DMS153 (cell line): ENCODE measurements around the gene WARS2.

ENCODE experiments used
- DNase-seq: peaks from one replicate; lab custom pipeline; 2025; lab: John Stamatoyannopoulos, UW

The WARS2 gene

DNA sequence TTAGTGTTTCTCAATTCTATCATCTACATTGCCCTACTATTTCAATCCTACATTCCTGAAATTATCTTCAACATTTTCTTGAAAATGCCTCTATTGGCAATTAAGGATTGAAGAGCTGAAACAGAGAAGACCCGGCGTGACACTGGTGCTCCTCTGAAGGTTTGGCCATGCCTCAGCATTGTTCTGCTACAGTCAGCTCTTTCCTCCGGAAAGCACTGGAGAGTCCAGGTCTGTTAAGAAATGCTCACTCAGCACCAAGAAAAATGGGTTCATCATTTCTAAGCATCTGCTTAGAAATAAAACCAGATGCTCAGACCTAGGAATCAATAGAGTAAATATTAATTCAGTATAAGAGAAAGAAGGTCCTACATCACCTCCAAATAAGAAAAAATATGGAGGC lies 58.8 kb downstream of the WARS2 start:
- DNase-seq, result no peak

- no peak for DNase-seq
Measured at GRCh38 chr1:119081267-119081666, 59.2 kb downstream of the WARS2 start.

DNA sequence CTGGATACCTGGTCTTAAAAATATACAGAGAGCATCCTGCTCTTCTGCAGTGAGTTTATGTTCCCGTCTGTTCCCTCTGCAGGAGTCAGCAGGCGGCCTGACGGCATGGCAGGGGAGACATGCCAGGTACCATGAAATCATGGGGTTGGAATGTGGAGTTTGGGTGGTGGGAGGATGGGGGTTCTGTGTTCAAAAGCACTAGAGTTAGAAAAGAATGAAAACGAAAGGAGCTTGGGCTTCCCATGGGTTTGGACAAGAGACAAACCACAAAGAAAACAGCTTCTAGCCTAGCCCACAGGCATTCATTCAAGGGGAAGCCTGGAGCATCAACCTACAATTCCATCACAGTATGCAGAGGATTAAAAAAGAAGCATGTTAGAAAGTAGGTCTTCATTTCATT lies 59.9 kb downstream of the WARS2 start:
- DNase-seq, result no peak

DNA sequence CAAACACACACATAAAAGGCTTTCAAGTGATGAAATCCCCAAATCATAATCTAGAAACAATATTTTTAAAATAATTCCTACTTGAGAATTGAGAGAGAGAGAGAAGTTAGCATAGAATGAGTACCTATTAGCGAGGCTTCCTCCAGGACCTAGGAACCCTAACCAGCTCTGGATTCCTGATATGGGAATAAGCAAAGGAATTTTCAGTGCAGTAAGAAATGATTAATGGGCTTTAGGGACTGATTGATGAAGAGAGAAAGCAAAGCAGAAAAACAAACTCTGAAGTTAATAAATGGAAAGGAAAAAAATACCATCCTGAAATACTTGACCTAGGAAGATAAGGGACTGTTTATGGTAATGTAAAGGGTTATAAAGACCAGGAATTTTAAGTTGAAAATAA lies 60.6 kb downstream of the WARS2 start:
- DNase-seq, result no peak

DNA sequence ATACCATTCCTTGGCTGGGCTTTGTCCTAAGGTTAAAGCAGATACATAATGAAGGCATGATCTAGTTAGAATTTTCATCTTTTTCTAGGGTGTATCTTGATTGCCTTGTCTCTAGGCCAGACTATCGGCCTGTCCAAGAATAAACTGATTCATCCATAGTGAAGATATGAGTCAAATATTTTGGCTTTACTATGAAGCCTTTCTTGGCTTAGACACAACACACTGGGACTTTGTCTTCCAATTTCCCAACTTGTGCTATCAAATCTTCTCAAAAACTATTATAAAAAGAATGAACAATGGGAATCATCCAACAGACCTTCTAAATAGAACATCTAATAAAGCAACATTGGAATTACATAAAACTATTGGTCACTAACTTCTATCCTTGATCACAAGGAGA lies 64.8 kb downstream of the WARS2 start:
- no peak for DNase-seq

GRCh38 chr1:119071321-119071720 lies 69.1 kb downstream of the WARS2 start:
- DNase-seq, result no peak

DNA sequence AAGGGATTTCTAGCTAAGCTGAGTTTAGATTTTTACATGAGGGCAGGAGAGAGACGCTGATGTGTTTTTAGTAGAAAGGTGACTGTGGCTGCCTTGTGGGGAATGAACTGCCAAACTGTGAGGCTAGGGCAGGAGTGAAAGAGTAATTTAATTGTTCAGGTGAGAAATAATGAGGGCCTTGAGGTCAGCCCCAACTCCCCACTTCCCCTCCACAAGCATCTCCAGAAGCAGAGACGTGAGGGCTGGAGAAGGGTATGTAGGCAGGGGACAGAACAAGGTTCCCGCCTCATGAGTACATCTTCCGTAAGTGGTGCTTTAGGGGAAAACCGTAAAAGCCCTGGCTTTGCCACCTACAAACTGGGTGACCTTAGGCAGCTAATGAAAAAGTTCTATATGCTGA lies 70.8 kb downstream of the WARS2 start:
- DNase-seq, result no peak

GRCh38 chr1:119068427-119068826 lies 72.0 kb downstream of the WARS2 start:
- no peak for DNase-seq

GRCh38 chr1:119061700-119062099 lies 78.8 kb downstream of the WARS2 start:
- no peak for DNase-seq

GRCh38 chr1:119055568-119055967 lies 84.9 kb downstream of the WARS2 start:
- DNase-seq, result no peak

DNA sequence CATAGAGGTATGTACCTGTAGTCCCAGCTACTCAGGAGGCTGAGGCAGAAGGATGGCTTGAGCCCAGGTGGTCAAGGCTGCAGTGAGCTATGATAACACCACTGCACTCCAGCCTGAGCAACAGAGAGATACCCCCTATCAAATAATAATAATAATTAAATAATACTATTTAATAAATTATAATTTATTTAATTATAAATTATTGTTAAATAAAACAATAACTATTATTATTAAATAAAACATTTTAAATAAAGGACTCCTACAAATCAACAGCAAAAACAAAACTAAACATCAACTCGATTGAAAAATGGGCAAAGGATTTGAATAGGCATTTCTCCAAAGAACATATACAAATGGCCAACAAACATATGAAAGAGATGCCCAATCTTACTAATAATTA lies 86.5 kb downstream of the WARS2 start:
- DNase-seq, result no peak

GRCh38 chr1:119052267-119052666 lies 88.2 kb downstream of the WARS2 start:
- DNase-seq, result no peak

DNA sequence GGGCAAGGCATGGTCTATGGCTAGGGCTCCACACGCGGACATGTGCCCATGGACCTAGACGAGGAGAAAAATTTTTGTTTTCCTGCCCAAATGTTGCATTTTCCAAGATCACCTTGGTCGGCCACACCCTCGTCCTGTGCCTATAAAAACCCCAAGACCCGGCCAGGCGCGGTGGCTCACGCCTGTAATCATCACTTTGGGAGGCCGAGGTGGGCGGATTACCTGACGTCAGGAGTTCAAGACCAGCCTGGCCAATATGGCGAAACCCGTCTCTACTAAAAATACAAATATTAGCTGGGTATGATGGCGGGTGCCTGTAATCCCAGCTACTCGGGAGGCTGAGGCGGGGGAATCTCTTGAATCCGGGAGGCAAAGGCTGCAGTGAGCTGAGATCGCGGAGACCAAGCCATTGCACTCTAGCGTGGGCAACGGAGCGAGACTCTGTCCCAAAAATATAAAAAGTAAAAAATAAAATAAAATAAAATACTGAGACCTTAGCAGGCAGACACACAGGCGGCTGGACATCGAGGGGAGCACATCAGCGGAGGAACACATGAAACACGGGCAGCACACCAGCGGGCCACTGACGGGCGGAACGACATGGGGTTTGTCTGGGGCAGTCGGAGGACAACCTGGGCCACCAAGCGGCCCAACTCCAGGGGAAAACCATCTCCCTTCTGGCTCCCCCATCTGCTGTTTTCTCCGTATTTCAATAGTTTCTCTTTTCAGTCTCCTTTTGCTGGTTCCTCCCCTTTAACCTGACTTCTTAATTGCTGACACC lies 91.6 kb downstream of the WARS2 start:
- no peak for DNase-seq

GRCh38 chr1:119046785-119047438 lies 93.5 kb downstream of the WARS2 start:
- DNase-seq, result no peak

- no peak for DNase-seq
Measured at GRCh38 chr1:119046429-119046784, 94.0 kb downstream of the WARS2 start.

- DNase-seq, result no peak
Measured at GRCh38 chr1:119045096-119045746, 95.2 kb downstream of the WARS2 start.

DNA sequence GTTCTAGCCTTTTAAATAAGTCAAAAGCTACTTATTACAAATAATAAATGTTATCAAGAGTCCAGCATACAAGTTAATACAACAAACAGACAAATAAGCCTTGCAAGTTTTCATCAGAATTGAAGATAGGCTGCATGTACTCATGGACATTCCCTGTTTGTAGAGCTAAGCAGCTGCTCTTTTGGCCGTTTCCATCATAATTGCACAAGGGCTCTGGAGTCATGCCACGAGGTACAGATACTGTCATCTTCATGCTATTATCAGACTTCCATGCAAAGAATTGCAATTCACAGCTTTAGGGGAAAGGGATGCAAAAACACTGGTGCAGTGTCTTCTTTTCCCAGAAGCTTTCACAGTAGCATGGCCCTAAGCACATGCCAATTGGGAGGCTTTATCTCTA lies 99.5 kb downstream of the WARS2 start:
- no peak for DNase-seq

GRCh38 chr1:119040489-119040888 lies 100.0 kb downstream of the WARS2 start:
- no peak for DNase-seq

DNA sequence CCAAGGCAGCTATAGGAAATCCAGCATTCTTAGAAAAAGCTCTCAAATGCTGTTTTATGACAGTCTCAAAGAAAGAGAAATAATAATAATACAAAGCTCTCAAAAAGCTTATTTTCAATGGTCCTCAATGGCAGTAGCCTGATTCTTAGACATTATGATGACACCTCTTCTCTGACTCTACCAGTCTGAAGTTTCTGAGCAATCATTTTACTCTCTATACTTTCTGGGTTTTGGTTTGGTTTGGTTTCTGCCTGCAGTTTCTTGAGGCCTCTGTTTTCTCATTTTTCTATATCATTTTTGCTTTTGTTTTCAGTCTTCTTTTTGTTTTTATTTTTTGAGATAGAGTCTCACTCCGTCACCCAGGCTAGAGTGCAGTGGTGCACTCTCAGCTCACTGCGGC lies 102.1 kb downstream of the WARS2 start:
- DNase-seq, result no peak

- DNase-seq, result no peak
Measured at GRCh38 chr1:119034359-119034758, 106.1 kb downstream of the WARS2 start.

- DNase-seq, result no peak
Measured at GRCh38 chr1:119032986-119033385, 107.5 kb downstream of the WARS2 start.

- no peak for DNase-seq
Measured at GRCh38 chr1:119027759-119028158, 112.7 kb downstream of the WARS2 start.

DNA sequence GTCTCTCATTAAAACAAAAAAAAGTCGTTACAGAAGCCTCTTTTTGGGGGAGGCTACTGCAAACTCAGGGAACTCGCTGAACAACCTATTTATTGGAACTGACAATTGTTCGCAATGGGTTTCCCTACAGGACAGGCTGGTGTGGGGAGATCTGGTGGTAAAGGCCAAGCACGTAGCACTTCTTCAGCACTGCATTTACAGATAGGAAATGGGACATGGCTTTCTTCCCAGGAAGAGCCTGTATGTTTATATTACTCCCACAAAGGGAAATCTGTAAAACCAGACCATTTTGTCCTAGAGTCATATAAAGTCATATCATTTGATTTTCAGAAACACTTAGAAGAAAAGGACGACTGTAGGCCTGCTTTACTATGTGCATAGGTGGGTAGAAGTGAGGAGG lies 113.5 kb downstream of the WARS2 start:
- DNase-seq, result no peak
